Endothelial cell of umbilical vein (primary cell): ENCODE results near the gene DSG4. TPM values are rescaled to one million over a fixed set of nuclear protein-coding genes. Genes with fewer than 3 reads are reported as not detected.

Experiments used
- BruUV-seq: library from RNA; stranded (reverse); fragments of 400-500 nt; replicated peaks from 2 replicates; lab custom pipeline; 2021; lab: Mats Ljungman, UMichigan
- CTCF ChIA-PET: fragments of 300-600, 350-600 bp; sonication (Branson Sonifier 250); formaldehyde crosslinking; loops from one replicate; lab custom pipeline; 2021; ENCODE audit warnings: antibody characterized with exemption, inconsistent platforms; lab: Charles Lee
- POLR2A ChIA-PET: fragments of 300-600, 350-600 bp; sonication (Branson Sonifier 250); formaldehyde crosslinking; loops from one replicate; lab custom pipeline; 2021; ENCODE audit warnings: antibody characterized with exemption, inconsistent platforms; lab: Charles Lee
- DNase-seq: peaks from one replicate; pipeline ENCODE4 v3.0.0-alpha.2; 2011; ENCODE audit warnings: low read depth, low spot score
- FAIRE-seq: peaks from 2 replicates; lab custom pipeline; 2011; peaks lifted over from hg19 to GRCh38; lab: Jason Lieb, UNC
- H2AFZ ChIP-seq: 2 replicates; pipeline ENCODE4 v1.6.0; 2012; ENCODE audit warnings: low read depth, low read length, control low read depth, inconsistent platforms
- H3K27ac ChIP-seq: 2 replicates; pipeline ENCODE4 v1.5.1; 2011; ENCODE audit warnings: low read depth, mild to moderate bottlenecking, control low read depth, low read length, moderate library complexity; ENCODE audit not compliant: insufficient read depth
- H3K27me3 ChIP-seq, 2 experiments: 2 replicates each; pipeline versions ENCODE4 v1.6.0 to v1.6.1; 2011; ENCODE audit warnings: low read length in 2 of 2, mixed read lengths in 1 of 2; ENCODE audit not compliant: control insufficient read depth in 2 of 2, insufficient read depth in 2 of 2
- H3K36me3 ChIP-seq, 2 experiments: 2 replicates in 1 of 2; 3 replicates in 1 of 2; pipeline ENCODE4 v1.5.1; 2011; ENCODE audit warnings: low read length in 2 of 2, mild to moderate bottlenecking in 1 of 2, moderate library complexity in 1 of 2; ENCODE audit not compliant: control insufficient read depth in 2 of 2, insufficient read depth in 2 of 2; ENCODE audit errors: extremely low read depth in 1 of 2
- H3K4me1 ChIP-seq: 3 replicates; pipeline ENCODE4 v1.5.1; 2011; ENCODE audit warnings: mild to moderate bottlenecking, low read length; ENCODE audit not compliant: control insufficient read depth, insufficient read depth; ENCODE audit errors: extremely low read depth
- H3K4me2 ChIP-seq: 2 replicates; pipeline ENCODE4 v1.6.1; 2011; ENCODE audit warnings: low read length, control low read depth, mixed read lengths; ENCODE audit not compliant: insufficient read depth
- H3K4me3 ChIP-seq, 3 experiments: fragments of 200-600 bp in 1 of 3; sonication (generic), shearing (Covaris generic) in 1 of 3; replicated peaks in 1 of 3; 2 replicates each; pipeline ENCODE4 v1.5.1; 2011 to 2016; ENCODE audit warnings: control low read depth in 3 of 3, low read length in 3 of 3, mild to moderate bottlenecking in 2 of 3, inconsistent platforms in 1 of 3, low read depth in 1 of 3, moderate library complexity in 1 of 3; ENCODE audit not compliant: insufficient read depth in 1 of 3
- H3K79me2 ChIP-seq: 2 replicates; pipeline ENCODE4 v1.6.0; 2012; ENCODE audit warnings: low read length, inconsistent platforms; ENCODE audit not compliant: control insufficient read depth, insufficient read depth
- H3K9ac ChIP-seq: replicated peaks from 2 replicates; pipeline ENCODE3; 2011; ENCODE audit warnings: low read length, control low read depth; ENCODE audit not compliant: insufficient read depth; ENCODE audit errors: extremely low read depth
- H3K9me1 ChIP-seq: replicated peaks from 3 replicates; pipeline ENCODE4 v1.6.0; 2011; ENCODE audit warnings: mild to moderate bottlenecking, low read length; ENCODE audit not compliant: control insufficient read depth, insufficient read depth; ENCODE audit errors: extremely low read depth
- H3K9me3 ChIP-seq: replicated peaks from 2 replicates; pipeline ENCODE4 v1.5.1; 2012; ENCODE audit warnings: low read length, inconsistent platforms; ENCODE audit not compliant: control insufficient read depth, insufficient read depth
- H4K20me1 ChIP-seq: replicated peaks from 2 replicates; pipeline ENCODE3; 2011; ENCODE audit warnings: mild to moderate bottlenecking, low read length; ENCODE audit not compliant: control insufficient read depth, insufficient read depth; ENCODE audit errors: extremely low read depth
- CTCF ChIP-seq, 2 donors: IDR thresholded peaks; 1 replicate in 1 of 2; 2 replicates in 1 of 2; pipeline ENCODE4 v1.5.1; 2011; ENCODE audit warnings: low read length in 2 of 2, mild to moderate bottlenecking in 2 of 2, moderate library complexity in 2 of 2, control low read depth in 1 of 2, inconsistent platforms in 1 of 2, low read depth in 1 of 2; ENCODE audit not compliant: insufficient read depth in 1 of 2; ENCODE audit errors: extremely low read depth in 1 of 2
- EZH2 ChIP-seq: IDR thresholded peaks from 2 replicates; pipeline ENCODE4 v1.6.1; 2012; ENCODE audit warnings: borderline replicate concordance, low read depth, mild to moderate bottlenecking, moderate library complexity, low read length, inconsistent platforms; ENCODE audit not compliant: severe bottlenecking
- FOS ChIP-seq: IDR thresholded peaks from 2 replicates; pipeline ENCODE4 v1.6.1; 2011; ENCODE audit warnings: mild to moderate bottlenecking, low read length, moderate library complexity, borderline replicate concordance; ENCODE audit not compliant: insufficient read depth
- GATA2 ChIP-seq: IDR thresholded peaks from 2 replicates; pipeline ENCODE4 v1.7.0; 2011; ENCODE audit warnings: low read depth, mild to moderate bottlenecking, moderate library complexity, mixed read lengths, low read length; ENCODE audit not compliant: insufficient read length, insufficient read depth
- JUN ChIP-seq: IDR thresholded peaks from 2 replicates; pipeline ENCODE4 v1.6.1; 2011; ENCODE audit warnings: borderline replicate concordance, low read depth; ENCODE audit not compliant: insufficient read length, insufficient read depth
- MAX ChIP-seq: IDR thresholded peaks from 2 replicates; pipeline ENCODE4 v1.6.1; 2011; ENCODE audit not compliant: insufficient read depth, insufficient read length
- MYC ChIP-seq: IDR thresholded peaks from one replicate; pipeline ENCODE4 v1.6.1; 2011; ENCODE audit warnings: mild to moderate bottlenecking, low read depth, low read length
- POLR2A ChIP-seq: IDR thresholded peaks from 2 replicates; pipeline ENCODE4 v1.6.1; 2012; ENCODE audit warnings: low read depth, mild to moderate bottlenecking, control low read depth, low read length
- POLR2AphosphoS5 ChIP-seq: IDR thresholded peaks from 2 replicates; pipeline ENCODE4 v1.6.1; 2012; ENCODE audit warnings: low read depth, mild to moderate bottlenecking, control low read depth, low read length, moderate library complexity; ENCODE audit not compliant: insufficient read depth
- dilution Hi-C: fragments of 300-500 bp; cut with MboI; formaldehyde crosslinking; loops from one replicate; pipeline ENCODE4 v1.15.0; 2019; ENCODE audit warnings: low sequenced_read_pairs; ENCODE audit not compliant: extremely low pct_ligation_motif_present
- intact Hi-C: fragments of 100-400 bp; cut with micrococcal nuclease; formaldehyde crosslinking; loops from one replicate; pipeline ENCODE4 v1.10.0; 2022
- polyA plus RNA-seq, 4 experiments: library from polyadenylated mRNA; depleted of rRNA in 3 of 4; stranded (reverse) in 3 of 4; unstranded in 1 of 4; fragments of >200 nt; gene quantifications; 2 replicates each; pipeline versions ENCODE4 v1.2.1 to v1.2.3, GENCODE V29; 2011 to 2012; ENCODE audit warnings: missing spikeins in 1 of 4
- total RNA-seq: library from RNA; stranded (reverse); gene quantifications from 2 replicates; pipeline ENCODE4 v1.2.3, GENCODE V29; 2021

Gene DSG4
- total and polyA plus RNA-seq, 2 donors (not counting 3 experiments of a cell fraction or from before 2014, with no cell fraction given): not detected

GRCh38 chr18:31447530-31448191 lies 71.1 kb downstream of the DSG4 start, which contains the start of gene DSG3:
TSS of gene DSG3 (plus strand) at chr18:31447741. CDS start at chr18:31447878, 137 bp downstream.
- Histone ChIP-seq H3K9ac (no peak within 1 kb of the TSS), H2AFZ (no peak within 1 kb of the TSS), H3K4me3 (no peak within 1 kb of the TSS), H4K20me1 (no peaks in the 10 kb centered on the region), H3K27me3 (no peaks in the 10 kb centered on the region), H3K36me3 (no peaks in the 10 kb centered on the region), H3K27ac (no peak within 1 kb of the TSS), H3K4me2 (no peak within 1 kb of the TSS), H3K4me1 (no peaks in the 10 kb centered on the region), H3K9me3 (no peaks in the 10 kb centered on the region), H3K9me1 (no peaks in the 10 kb centered on the region), H3K79me2 (no peaks in the 10 kb centered on the region)
- FAIRE-seq (no peak), DNase-seq (no peak)
- dilution Hi-C loops (no loop called here), intact Hi-C loops (no loop called here)
- BruUV-seq: no TSS peak
- TF ChIP-seq POLR2AphosphoS5: no peak
- TF ChIP-seq POLR2A: no peak
- TF ChIP-seq MYC: no peak
- TF ChIP-seq CTCF (IDR thresholded peaks at IDR 0.05; ENCODE audit: extremely low read depth in 1 of 2, insufficient read depth in 1 of 2, low read depth in 1 of 2, low read length in 2 of 2): no peak
- TF ChIP-seq FOS: no peak
- no peak for TF ChIP-seq JUN
- TF ChIP-seq MAX: no peak
- no peak for TF ChIP-seq EZH2
- TF ChIP-seq GATA2: no peak
- ChIA-PET POLR2A (no interaction called here), CTCF (no interaction called here)
